Activated naive CD4-positive, alpha-beta T cell (primary cell): Measurements from ENCODE around the gene BNC2.

Experiments used
- DNase-seq, 4 experiments: peaks; one replicate each; lab custom pipeline; 2025; lab: John Stamatoyannopoulos, UW

The BNC2 gene

DNA sequence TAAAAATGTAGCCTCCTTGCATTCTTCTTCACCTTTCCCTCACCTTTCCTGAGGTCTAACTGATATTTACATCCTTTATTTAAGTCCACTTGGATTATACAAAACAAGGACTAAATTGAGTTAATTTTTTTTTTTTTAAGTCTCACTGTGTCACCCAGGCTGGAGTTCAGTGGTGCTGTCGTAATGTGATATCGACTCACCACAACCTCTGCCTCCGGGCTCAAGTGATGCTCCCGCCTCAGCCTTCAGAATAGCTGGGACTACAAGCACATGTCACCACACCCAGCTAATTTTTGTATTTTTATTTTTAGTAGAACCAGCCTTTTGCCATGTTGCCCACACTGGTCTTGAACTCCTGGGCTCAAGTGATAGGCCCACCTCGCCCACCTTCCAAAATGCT is 195.3 kb downstream of the BNC2 start:
- no peak for DNase-seq

- DNase-seq: no peak
These were observed 197.3 kb downstream of the BNC2 start for GRCh38 chr9:16673171-16673570.

GRCh38 chr9:16672501-16672900 is 198.0 kb downstream of the BNC2 start:
- no peak for DNase-seq

- no peak for DNase-seq
These were observed 198.8 kb downstream of the BNC2 start for GRCh38 chr9:16671591-16672137.

- no peak for DNase-seq
These were observed 199.7 kb downstream of the BNC2 start for GRCh38 chr9:16670791-16671190.

GRCh38 chr9:16668734-16669295 is 201.7 kb downstream of the BNC2 start:
- no peak for DNase-seq

DNA sequence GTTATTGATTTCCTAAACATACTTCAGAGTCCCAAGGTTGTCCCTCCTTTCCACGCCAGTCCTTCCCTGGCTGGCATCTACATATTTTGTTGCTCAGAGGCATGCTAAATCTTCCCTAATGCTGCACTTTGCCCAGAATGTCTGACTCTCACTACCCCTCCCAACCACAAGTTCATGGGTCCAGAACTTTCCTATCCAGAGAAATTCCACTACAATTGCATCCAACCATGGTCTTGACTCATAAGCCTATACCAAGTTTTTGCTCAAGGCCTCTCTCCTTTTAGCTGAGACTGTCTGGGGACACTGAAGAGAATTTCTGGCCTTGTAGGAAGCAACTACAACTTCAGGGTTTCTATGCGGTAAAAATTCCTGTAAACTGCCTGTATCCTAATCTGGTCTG is 206.3 kb downstream of the BNC2 start:
- no peak for DNase-seq

DNA sequence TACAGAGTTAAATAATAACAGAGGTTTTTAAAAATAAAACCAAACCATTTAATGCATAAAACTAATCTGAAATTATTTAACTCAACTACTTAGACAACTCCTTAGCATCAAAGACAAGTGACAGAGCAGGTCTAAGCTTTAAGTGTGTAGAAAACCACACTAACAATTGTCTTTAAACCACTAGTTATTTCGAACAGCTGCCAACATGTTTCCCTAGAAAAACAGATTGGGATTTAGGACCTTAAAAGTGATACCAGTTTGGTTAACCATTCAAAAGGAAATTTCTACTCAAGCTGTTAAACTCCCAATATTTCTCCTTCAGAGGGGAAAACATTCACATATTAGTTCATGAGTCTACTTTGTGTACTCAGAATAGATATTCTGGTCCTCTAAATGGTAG is 208.7 kb downstream of the BNC2 start:
- no peak for DNase-seq

DNA sequence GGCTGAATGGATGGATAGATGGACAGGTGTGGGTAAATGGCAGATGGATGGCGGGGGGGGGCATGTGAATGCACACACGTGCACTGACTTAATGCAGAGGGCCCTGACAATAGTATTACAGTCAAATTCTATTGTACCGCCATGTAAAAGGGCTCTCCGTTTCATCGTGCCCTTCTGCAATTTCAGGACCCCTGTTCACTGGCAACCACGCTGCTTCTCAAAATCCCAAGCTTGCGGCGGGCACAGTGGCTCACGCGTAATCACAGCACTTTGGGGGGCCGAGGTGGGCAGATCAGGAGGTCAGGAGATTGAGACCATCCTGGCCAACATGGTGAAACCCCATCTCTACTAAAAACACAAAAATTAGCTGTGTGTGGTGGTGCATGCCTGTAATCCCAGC is 211.4 kb downstream of the BNC2 start:
- no peak for DNase-seq

GRCh38 chr9:16656432-16657169 is 213.9 kb downstream of the BNC2 start:
- no peak for DNase-seq

GRCh38 chr9:16654596-16655126 is 215.8 kb downstream of the BNC2 start:
- no peak for DNase-seq

DNA sequence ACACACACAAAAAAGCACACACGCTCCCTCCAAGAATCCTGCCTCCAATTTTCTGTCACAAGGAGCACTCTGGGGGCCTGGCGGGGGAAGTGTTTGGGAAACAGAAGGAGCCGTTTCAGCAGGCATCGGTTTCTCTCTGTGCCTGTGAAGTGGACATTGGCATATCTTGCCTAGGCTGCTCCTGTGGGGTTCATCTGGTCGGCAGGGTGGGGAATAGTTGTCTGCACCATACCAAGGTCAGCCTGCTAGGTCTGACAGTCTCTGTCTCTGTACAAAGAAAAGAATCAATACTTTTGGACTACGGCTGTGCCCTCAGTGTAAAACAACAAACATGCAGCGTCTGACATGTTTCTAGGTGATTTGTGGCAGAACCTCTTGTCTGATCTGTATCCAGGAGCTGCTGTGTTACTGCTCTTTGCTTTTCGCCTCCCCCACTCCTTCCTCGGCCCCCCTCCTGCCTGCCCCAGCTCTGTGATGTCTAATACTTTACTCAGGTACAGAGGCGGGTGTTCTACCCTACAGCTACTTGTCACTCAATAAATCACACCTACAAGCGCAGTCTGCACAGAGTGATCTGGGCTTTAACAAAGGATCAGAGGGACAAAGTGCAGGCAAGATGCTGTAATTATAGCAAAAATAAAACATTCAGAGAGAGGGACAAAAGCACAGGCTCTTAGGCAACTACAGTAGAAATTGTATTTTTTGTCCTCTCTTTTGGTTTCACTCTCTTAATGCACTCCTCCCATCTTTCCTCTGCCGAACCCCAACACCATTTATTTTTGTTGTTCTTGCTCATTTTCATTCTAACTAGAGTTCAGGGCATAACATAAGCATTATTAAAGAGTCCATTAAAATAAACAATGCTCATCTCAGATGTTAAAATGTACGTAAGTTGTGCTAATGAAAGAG is 216.7 kb downstream of the BNC2 start:
- no peak for DNase-seq

GRCh38 chr9:16652582-16652981 is 217.9 kb downstream of the BNC2 start:
- no peak for DNase-seq

DNA sequence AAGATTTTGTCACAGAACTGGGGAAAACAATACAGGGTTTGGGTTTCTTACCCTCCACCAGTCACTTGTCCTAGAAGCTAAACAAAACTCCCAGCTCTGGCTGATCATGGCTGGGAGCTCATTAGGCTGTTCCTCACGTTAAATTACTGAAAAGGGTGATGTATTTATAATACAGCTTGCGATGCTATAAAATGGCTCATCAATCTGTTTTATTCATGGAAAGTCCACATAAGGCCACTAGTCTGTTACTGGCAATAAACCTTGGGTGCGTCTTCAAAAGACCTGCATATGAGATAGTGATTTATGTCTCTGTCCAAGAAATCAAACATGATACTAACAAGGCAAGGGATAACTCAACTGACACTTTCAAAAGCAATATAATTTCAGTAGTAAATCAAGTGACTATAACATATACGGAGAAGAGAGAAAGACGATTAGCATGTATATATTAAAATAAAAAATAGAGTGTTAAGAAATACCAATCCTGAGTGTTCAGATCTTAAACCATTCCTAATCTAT is 219.0 kb downstream of the BNC2 start:
- DNase-seq: no peak

- DNase-seq: no peak
These were observed 224.5 kb downstream of the BNC2 start for GRCh38 chr9:16645970-16646369.

DNA sequence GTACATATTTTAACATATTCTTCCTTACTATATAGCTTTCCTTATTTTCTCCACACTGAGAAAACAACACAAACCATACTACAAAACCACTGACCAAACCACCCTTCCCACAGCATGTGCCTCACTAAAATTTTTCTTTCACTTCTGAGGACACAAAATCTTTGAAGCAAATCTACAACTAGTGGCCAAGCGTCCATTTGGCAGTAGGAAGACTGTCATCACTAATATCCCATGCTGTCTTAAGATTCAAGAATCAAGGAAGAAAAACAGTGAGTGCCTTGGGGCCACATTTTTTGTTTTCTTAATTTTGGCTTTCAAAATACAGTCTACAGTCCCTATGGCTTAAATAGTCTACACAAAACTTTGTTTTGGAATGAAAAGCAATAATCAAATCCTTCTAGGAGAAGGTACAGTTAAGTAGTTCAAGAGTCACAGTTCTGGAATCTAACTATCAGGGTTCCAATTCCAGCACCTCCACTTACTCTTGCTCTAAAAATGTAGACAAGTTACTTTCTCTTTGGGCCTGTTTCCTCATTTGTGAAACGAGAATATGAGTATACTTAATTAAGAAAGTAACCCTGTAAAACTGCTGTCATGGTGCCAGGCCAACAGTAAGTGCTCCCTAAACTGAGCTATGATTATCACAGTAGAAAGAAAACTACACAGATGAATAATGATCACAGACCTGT is 227.9 kb downstream of the BNC2 start:
- DNase-seq: no peak

DNA sequence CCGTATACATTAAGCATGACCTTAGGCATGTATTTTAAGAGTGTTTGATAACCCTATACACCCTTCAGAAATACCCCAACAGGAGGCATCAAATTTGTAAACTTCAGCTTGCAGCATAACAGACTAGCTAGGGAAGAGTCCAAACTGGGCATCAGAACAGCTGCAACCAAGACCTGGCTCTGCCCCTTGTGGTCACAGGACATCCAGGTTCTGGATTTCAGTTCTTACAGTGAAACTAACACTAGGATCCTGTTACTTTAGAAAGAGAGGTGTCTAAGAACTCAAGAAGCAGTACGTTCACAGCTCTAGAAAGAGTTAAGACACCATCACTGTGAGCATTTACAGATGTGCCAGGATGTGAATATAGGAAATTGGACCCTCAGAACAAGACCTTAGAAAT is 229.8 kb downstream of the BNC2 start:
- no peak for DNase-seq

DNA sequence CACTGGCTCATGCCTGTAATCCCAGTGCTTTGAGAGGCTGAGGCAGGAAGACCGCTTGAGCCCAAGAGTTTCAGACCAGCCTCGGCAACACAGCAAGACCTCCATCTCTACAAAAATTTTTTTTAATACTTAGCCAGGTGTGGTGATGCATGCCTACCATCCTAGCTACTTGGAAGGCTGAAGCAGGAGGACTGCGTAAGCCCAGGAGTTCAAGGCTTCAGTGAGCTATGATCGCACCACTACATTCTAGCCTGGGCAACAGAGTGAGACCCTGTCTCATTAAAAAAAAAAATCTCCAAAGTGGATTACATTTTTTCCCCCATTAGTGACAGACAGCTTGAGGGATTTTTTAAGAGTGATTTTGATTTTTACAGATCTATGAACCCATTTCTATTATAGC is 230.8 kb downstream of the BNC2 start:
- no peak for DNase-seq

DNA sequence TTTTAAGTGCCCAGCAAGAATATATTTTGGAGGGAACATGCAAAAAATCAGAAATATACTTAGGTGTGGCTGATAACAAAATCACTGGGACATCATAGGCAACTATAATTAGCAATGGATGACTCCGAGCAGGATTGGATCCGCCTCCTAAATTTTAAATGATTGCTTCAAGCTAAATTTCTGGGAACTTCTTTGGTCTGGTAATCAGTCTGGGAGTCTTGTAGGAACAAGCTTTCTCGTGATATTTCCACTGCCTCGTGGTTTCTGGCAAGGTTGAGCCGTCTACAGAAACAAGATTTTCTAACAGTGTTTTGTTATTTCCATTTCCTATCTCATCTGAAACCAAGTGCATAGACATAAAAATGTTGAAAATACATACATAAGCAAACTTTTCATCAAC is 232.6 kb downstream of the BNC2 start:
- DNase-seq: no peak

DNA sequence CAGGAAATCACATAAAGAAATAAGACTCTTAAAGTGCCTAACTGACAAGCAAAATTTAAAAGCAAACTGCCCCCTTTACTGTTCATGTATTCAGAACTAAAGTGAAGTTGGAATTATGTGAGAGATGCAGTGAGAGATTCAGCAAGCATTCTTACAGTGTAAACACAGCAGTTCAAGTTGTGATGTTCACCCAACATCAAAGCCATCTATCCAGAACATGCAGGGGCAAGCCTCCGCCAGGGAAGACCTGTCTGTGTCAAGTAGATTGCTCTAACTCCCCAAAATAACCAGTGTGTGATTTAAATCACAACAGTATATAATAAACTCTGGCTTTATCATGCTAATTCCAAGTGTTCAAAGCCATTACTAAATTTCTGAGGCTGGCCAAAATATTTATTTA is 233.3 kb downstream of the BNC2 start:
- no peak for DNase-seq

DNA sequence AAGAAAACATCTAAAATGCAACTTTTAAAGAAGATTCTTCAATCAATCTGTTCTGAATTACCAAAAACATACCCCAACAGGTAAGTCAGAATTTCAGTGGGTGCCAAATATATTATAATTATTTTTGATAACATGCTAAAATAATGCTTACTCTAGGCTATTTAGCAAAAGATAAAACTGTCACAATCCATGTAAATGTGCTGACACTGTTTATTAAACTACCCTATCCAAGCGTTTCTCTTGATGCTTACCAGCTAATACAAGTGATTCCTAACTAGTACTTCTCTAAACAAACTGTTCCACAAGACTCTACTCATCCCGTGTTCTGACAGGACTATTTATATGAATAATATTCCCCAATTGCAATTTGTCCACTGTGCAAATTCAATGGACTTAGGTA is 236.7 kb downstream of the BNC2 start:
- DNase-seq: no peak

DNA sequence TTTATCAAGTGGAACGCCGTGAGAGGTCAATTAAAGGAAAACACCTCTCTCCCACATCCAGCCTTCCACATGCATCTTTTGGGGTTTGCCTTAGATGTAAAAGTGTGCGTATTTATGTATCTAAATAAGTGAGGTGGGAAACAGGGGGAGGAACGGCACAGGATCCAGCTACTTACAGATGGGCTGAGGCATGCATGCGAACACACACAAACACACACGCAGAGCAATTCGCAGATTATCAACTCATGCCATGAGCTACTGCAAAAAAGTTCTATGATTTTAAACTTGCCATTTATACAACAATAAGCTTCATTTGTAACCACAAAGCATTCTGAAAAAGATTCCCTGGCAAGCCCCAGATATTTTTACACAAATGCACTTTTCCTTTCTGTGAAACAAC is 242.1 kb downstream of the BNC2 start:
- DNase-seq: no peak
